GM21367 (cell line): Measurements from ENCODE around the gene HSFX3.
"Not testable (repeated sequence)": the region's sequence is repeated elsewhere in the genome, so short reads cannot be mapped to it uniquely, and the experiment has no call there.

Experiments
- ATAC-seq: cut with Tn5 transposase; IDR thresholded peaks from one replicate; pipeline ENCODE4 v1.9.1; 2021; ENCODE audit not compliant: unreplicated experiment

Gene HSFX3

GRCh38 chrX:149518236-149518635 lies 31.5 kb downstream of the HSFX3 start:
- no peak for ATAC-seq

- ATAC-seq: no peak
Measured at GRCh38 chrX:149517308-149517707, 32.4 kb downstream of the HSFX3 start.

GRCh38 chrX:149516604-149517003 lies 33.1 kb downstream of the HSFX3 start:
- no peak for ATAC-seq

- ATAC-seq: no peak
Measured at GRCh38 chrX:149515954-149516602, 33.6 kb downstream of the HSFX3 start.

GRCh38 chrX:149513825-149514428 lies 35.8 kb downstream of the HSFX3 start:
- no peak for ATAC-seq

GRCh38 chrX:149512225-149512885 lies 37.4 kb downstream of the HSFX3 start:
- peak; percentile 88 for ATAC-seq

GRCh38 chrX:149511081-149511480 lies 38.6 kb downstream of the HSFX3 start:
- no peak for ATAC-seq

- ATAC-seq: peak; percentile 48
Measured at GRCh38 chrX:149510386-149510785, 39.3 kb downstream of the HSFX3 start.

- no peak for ATAC-seq
Measured at GRCh38 chrX:149508467-149508866, 41.3 kb downstream of the HSFX3 start.

- no peak for ATAC-seq
Measured at GRCh38 chrX:149506349-149506748, 43.4 kb downstream of the HSFX3 start.

GRCh38 chrX:149505671-149506070 lies 44.1 kb downstream of the HSFX3 start:
- ATAC-seq: no peak

- peak; percentile 69 for ATAC-seq
Measured at GRCh38 chrX:149504915-149505651, 44.6 kb downstream of the HSFX3 start, which contains the start of gene IDS. IDS (minus strand) TSS chrX:149505306; CDS start chrX:149505137, 169 bp downstream.

- ATAC-seq: peak; percentile 59
Measured at GRCh38 chrX:149504226-149504914, 45.4 kb downstream of the HSFX3 start.

GRCh38 chrX:149503446-149503845 lies 46.3 kb downstream of the HSFX3 start:
- ATAC-seq: peak; percentile 64

- ATAC-seq: not testable (repeated sequence)
Measured at GRCh38 chrX:149502923-149503322, 46.8 kb downstream of the HSFX3 start.

GRCh38 chrX:149499766-149500165 lies 50.0 kb downstream of the HSFX3 start:
- no peak for ATAC-seq

GRCh38 chrX:149498767-149499166 lies 51.0 kb downstream of the HSFX3 start:
- no peak for ATAC-seq
